Left lung (tissue), 10 donors: Measurements from ENCODE around the gene TRIM15. TPM values are rescaled to one million over a fixed set of nuclear protein-coding genes. Genes with fewer than 3 reads are reported as not detected.

Source experiments
- ATAC-seq: fragments of 200-7000 bp; cut with Tn5 transposase; one replicate; pipeline ENCODE4 v1.9.1; 2020; ENCODE audit warnings: moderate library complexity
- DNase-seq, 4 donors: peaks; one replicate each; pipeline ENCODE4 v3.0.0-alpha.2; 2013 to 2020
- H3K27ac ChIP-seq, 2 donors: fragments of 200-600 bp; sonication (generic) in 1 of 2; one replicate each; pipeline versions ENCODE4 v1.5.0 to v1.8.0; 2020 to 2021
- H3K27me3 ChIP-seq, 2 donors: fragments of 200-600 bp; sonication (generic) in 1 of 2; one replicate each; pipeline versions ENCODE4 v1.5.0 to v1.8.0; 2020 to 2021
- H3K36me3 ChIP-seq, 2 donors: fragments of 200-600 bp; sonication (generic) in 1 of 2; one replicate each; pipeline versions ENCODE4 v1.5.0 to v1.8.0; 2020 to 2021
- H3K4me1 ChIP-seq, 2 donors: fragments of 200-600 bp; one replicate each; pipeline ENCODE4 v1.8.0; 2021
- H3K4me3 ChIP-seq, 2 donors: fragments of 200-600 bp; sonication (generic) in 1 of 2; one replicate each; pipeline versions ENCODE4 v1.5.0 to v1.8.0; 2020 to 2021; ENCODE audit warnings: mild to moderate bottlenecking in 1 of 2
- H3K9me3 ChIP-seq, 2 donors: fragments of 200-600 bp; sonication (generic) in 1 of 2; one replicate each; pipeline versions ENCODE4 v1.5.0 to v1.8.0; 2020 to 2021
- CTCF ChIP-seq, 2 donors: fragments of 200-600 bp; sonication (generic) in 1 of 2; IDR thresholded peaks; one replicate each; pipeline versions ENCODE4 v1.5.0 to v1.8.0; 2021; ENCODE audit warnings: antibody characterized with exemption in 2 of 2
- intact Hi-C, 2 donors: fragments of 100-400 bp; cut with DNase I; formaldehyde crosslinking; loops; one replicate each; pipeline versions ENCODE4 v1.11.2 to v1.14.2; 2022
- polyA plus RNA-seq, 6 donors: library from polyadenylated mRNA; unstranded; fragments of 120-200 nt; gene quantifications; one replicate each; pipeline ENCODE4 v1.2.1, GENCODE V29; 2013; ENCODE audit not compliant: insufficient read length in 6 of 6
- total RNA-seq, 2 donors: library from RNA; stranded (reverse); fragmentation: NEBNext Ultra II Directional; extraction: Animal tissue kit (Norgen Biotek cat#: 25700); gene quantifications; one replicate each; pipeline ENCODE4 v1.2.1, GENCODE V29; 2021
- donor health status: DM: no; HTN: yes; CAD: no.
- donor health status: DM: no; HTN: no; CAD: no.

Gene TRIM15
- total and polyA plus RNA-seq, 8 donors, result not detected

- no peaks in the 10 kb centered on the region for H3K9me3 ChIP-seq
- no peak for TF ChIP-seq CTCF (IDR thresholded peaks at IDR 0.05)
- no peak for ATAC-seq
Measured at GRCh38 chr6:30122515-30122914, 40.8 kb upstream of the TRIM15 start.

GRCh38 chr6:30127238-30128093 lies 35.9 kb upstream of the TRIM15 start:
- H3K9me3 ChIP-seq, result no peaks in the 10 kb centered on the region
- no peaks in the 10 kb centered on the region for H3K36me3 ChIP-seq
- H3K27me3 ChIP-seq, result peaks cover 25 to 81% of the 10 kb centered on the region in 2 donors
- DNase-seq, result no peak
- peak; percentile 21 for ATAC-seq
- intact Hi-C loops, result no loop called here
- no peak overlapping the region for H3K4me3 ChIP-seq
- no peak for TF ChIP-seq CTCF (IDR thresholded peaks at IDR 0.05)
- peaks cover 0 to 12% of the 10 kb centered on the region in 2 donors for H3K4me1 ChIP-seq
- no peak overlapping the region for H3K27ac ChIP-seq

More at GRCh38 chr6:30122515-30122914, 40.8 kb upstream of the TRIM15 start:
- DNase-seq, result no peak
- Histone ChIP-seq H3K4me1 (no peaks in the 10 kb centered on the region), H3K27me3 (peaks cover 4 to 33% of the 10 kb centered on the region in 2 donors), H3K4me3 (no peak overlapping the region), H3K27ac (no peak overlapping the region), H3K36me3 (no peaks in the 10 kb centered on the region)
- intact Hi-C loops, result no loop called here

- Histone ChIP-seq H3K27me3 (peaks cover 25 to 83% of the 10 kb centered on the region in 2 donors), H3K36me3 (no peaks in the 10 kb centered on the region), H3K4me1 (peaks cover 0 to 12% of the 10 kb centered on the region in 2 donors), H3K27ac (no peak overlapping the region), H3K4me3 (no peak overlapping the region), H3K9me3 (no peaks in the 10 kb centered on the region)
- TF ChIP-seq CTCF (IDR thresholded peaks at IDR 0.05), result no peak
- intact Hi-C loops, result no loop called here
- peak; percentile 71 for ATAC-seq
- DNase-seq, result no peak
Measured at GRCh38 chr6:30129265-30130178, 33.8 kb upstream of the TRIM15 start.

- H3K4me1 ChIP-seq, result peaks cover 0 to 12% of the 10 kb centered on the region in 2 donors
- ATAC-seq (peak; percentile 6), DNase-seq (no peak)
- intact Hi-C loops, result no loop called here
- H3K27ac ChIP-seq, result no peak overlapping the region
- H3K4me3 ChIP-seq, result no peak overlapping the region
- H3K27me3 ChIP-seq, result peaks cover 25 to 83% of the 10 kb centered on the region in 2 donors
- no peak for TF ChIP-seq CTCF (IDR thresholded peaks at IDR 0.05)
- H3K9me3 ChIP-seq, result no peaks in the 10 kb centered on the region
- H3K36me3 ChIP-seq, result no peaks in the 10 kb centered on the region
Measured at GRCh38 chr6:30130179-30130679, 33.1 kb upstream of the TRIM15 start.
